HL-60/S4 (cell line): ENCODE results near the gene KIF3B.
"Not testable (repeated sequence)": the region's sequence is repeated elsewhere in the genome, so short reads cannot be mapped to it uniquely, and the experiment has no call there.

Source experiments
- in situ Hi-C: fragments of 300-500 bp; cut with MboI; formaldehyde crosslinking; loops from 2 replicates; pipeline ENCODE4 v1.14.3; 2022; ENCODE audit warnings: low sequenced_read_pairs

The KIF3B gene

GRCh38 chr20:32246208-32246607 lies 31.2 kb upstream of the KIF3B start:
- in situ Hi-C loops, result not testable (repeated sequence)

GRCh38 chr20:32248043-32248442 lies 29.4 kb upstream of the KIF3B start:
- in situ Hi-C loops, result no loop called here

- in situ Hi-C loops, result no loop called here
Observed at GRCh38 chr20:32249030-32249738, 28.3 kb upstream of the KIF3B start.

- in situ Hi-C loops, result no loop called here
Observed at GRCh38 chr20:32251470-32251869, 26.0 kb upstream of the KIF3B start.

GRCh38 chr20:32252189-32252588 lies 25.3 kb upstream of the KIF3B start:
- in situ Hi-C loops, result no loop called here

GRCh38 chr20:32260973-32261372 lies 16.5 kb upstream of the KIF3B start:
- in situ Hi-C loops, result not testable (repeated sequence)

- in situ Hi-C loops, result no loop called here
Observed at GRCh38 chr20:32261644-32262043, 15.8 kb upstream of the KIF3B start.

GRCh38 chr20:32263398-32263954 lies 14.0 kb upstream of the KIF3B start:
- in situ Hi-C loops, result no loop called here

- in situ Hi-C loops, result no loop called here
Observed at GRCh38 chr20:32271620-32272019, 5.8 kb upstream of the KIF3B start.

GRCh38 chr20:32274359-32274758 lies 3.1 kb upstream of the KIF3B start:
- in situ Hi-C loops, result no loop called here

- in situ Hi-C loops, result not testable (repeated sequence)
Observed at GRCh38 chr20:32275163-32275562, 2.3 kb upstream of the KIF3B start.

GRCh38 chr20:32278199-32278643 lies 770 bp downstream of the KIF3B start:
- in situ Hi-C loops, result no loop called here

- in situ Hi-C loops, result no loop called here
Observed at GRCh38 chr20:32281711-32282110, 4.3 kb downstream of the KIF3B start.

- in situ Hi-C loops, result no loop called here
Observed at GRCh38 chr20:32282461-32282860, 5.0 kb downstream of the KIF3B start.

GRCh38 chr20:32285082-32285620 lies 7.7 kb downstream of the KIF3B start:
- in situ Hi-C loops, result no loop called here

- in situ Hi-C loops, result no loop called here
Observed at GRCh38 chr20:32285621-32286371, 8.3 kb downstream of the KIF3B start.

- in situ Hi-C loops, result no loop called here
Observed at GRCh38 chr20:32287231-32287638, 9.8 kb downstream of the KIF3B start.

GRCh38 chr20:32288225-32288849 lies 10.9 kb downstream of the KIF3B start:
- in situ Hi-C loops, result no loop called here

GRCh38 chr20:32289299-32289660 lies 11.8 kb downstream of the KIF3B start:
- in situ Hi-C loops, result not testable (repeated sequence)

- in situ Hi-C loops, result no loop called here
Observed at GRCh38 chr20:32289661-32290431, 12.4 kb downstream of the KIF3B start.

- in situ Hi-C loops, result no loop called here
Observed at GRCh38 chr20:32291166-32291565, 13.7 kb downstream of the KIF3B start.
